Retina (tissue), 1 donor: Measurements from ENCODE around the gene RAB34.

Experiments
- DNase-seq: peaks from one replicate; pipeline ENCODE4 v3.0.0-alpha.2; 2016

Gene RAB34

GRCh38 chr17:28717578-28718332 lies at the start of gene RAB34:
Gene RAB34, minus strand, starts transcription at chr17:28717868. Its CDS starts 602 bp downstream, at chr17:28717266.
- DNase-seq = peak; percentile 88

- no peak for DNase-seq
Measured at GRCh38 chr17:28765038-28765437, 47.4 kb upstream of the RAB34 start.

- DNase-seq = peak; percentile 59
Measured at GRCh38 chr17:28763804-28764266, 46.2 kb upstream of the RAB34 start.

- DNase-seq = no peak
Measured at GRCh38 chr17:28763137-28763799, 45.6 kb upstream of the RAB34 start.

GRCh38 chr17:28760601-28761562 lies 43.2 kb upstream of the RAB34 start:
- DNase-seq = peak; percentile 59

DNA sequence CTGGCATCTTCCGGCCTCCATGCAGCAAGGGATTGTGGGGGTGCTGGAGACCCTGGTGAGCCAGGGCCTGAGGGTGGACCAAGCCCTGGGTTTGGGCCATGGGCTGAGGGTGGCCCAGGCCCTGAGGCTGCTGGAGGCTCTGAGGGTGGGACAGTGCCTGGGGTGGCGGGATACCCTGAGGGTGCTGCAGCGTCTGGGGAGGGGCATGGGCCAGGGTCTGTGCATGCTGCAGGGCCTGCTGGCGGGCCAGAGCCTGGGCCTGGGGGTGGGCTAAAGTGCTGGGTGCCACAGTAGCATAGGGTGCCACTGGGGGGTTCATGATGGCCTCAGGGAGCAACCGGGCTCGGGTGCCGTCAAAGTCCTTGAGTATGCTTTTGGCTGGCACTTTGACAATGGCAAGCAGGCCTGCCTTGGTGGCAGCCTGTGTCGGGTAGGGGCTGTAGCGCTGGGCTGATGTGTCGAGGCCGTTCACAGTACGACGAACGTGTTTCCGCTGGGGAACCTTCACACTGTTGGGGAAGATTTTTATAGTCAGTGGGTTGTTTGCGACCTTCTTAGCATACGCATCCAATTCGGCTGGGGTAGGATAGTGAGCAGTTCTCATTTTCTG lies 41.7 kb upstream of the RAB34 start:
- DNase-seq = no peak

DNA sequence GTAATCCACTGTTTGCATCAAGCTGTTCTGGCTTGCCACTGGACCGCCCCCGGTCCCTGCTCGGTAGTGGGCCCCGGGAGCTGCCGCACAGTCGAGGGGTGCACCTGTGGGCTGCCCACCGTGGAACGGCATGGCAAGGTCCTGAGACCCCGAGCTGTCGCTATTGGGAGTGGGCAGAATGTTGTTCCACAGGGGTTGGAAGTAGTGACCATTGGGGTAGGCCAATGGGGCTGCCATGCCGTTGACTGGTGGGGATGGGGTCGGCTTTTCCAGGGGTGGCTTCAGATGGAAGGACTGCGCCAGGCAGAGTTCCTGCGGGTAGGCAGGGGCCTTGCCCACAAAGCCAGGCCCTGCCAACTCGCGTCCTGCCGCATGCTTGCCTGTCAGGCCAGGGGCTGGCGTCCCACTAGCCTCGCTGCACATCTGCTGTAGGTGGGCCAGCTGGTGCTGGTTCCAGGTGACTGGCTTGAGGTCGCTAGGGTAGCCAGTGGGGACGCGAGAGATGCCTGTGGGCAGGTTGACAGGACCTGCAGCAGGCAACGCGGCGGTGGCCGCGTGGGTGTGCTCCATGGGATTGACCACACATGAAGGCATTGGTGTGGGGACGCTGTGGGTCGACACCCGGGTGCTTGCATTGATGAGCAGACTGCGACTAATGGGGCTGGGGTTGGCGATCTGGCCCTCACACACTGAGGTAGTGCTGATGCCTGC lies 40.9 kb upstream of the RAB34 start:
- no peak for DNase-seq

DNA sequence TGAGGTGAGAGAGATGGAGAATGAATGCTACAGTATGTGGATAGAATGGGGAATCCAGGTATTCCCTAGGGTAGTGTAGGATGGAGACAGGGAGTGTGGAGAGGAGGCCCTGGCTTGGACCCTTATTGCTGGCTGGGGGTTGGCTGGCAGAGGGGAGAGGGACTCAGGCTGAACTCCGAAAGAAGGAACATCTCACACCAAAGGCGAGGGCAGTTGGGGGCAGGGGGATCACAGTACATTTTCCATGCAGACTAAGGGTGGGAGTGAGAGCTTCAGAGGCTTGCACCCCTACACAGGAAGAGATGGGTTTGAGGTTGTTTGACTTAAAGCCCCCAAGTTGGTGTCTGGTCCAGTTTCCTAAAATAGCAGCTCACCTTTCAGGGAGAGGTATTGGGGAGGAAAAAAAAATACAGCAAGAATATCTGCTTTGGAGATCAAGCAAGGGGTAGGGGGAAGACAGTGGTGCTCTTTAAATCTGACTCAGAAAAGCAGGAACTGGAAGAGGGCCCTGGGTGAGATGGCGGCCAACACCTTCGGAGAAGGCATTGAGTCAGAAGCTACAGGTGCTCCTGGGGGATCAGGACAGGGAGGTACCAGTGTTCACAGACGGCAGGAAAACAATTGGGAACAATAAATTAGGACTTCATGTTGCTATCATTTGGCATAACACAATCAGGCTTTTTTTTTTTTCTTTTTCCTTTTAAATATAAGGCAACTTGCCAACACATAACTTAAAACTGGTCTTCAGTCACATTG lies 38.6 kb upstream of the RAB34 start:
- no peak for DNase-seq

DNA sequence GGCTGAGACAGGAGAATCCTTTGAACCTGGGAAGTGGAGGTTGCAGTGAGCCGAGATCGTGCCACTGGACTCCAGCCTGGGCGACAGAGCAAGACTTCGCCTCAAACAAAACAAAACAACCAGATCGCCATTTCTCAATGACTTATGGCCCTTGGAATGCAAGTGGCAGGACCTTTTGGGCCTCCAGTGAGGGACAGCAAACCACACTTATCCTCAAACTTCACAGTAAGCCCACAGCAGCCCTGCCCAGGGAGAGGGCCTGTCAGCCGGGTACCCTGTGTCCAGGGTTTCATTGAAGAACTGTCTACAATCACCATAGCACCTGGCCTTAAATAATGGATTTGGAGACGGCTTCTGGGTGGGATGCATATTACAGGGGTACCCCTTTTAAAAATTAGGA lies 37.8 kb upstream of the RAB34 start:
- no peak for DNase-seq

DNA sequence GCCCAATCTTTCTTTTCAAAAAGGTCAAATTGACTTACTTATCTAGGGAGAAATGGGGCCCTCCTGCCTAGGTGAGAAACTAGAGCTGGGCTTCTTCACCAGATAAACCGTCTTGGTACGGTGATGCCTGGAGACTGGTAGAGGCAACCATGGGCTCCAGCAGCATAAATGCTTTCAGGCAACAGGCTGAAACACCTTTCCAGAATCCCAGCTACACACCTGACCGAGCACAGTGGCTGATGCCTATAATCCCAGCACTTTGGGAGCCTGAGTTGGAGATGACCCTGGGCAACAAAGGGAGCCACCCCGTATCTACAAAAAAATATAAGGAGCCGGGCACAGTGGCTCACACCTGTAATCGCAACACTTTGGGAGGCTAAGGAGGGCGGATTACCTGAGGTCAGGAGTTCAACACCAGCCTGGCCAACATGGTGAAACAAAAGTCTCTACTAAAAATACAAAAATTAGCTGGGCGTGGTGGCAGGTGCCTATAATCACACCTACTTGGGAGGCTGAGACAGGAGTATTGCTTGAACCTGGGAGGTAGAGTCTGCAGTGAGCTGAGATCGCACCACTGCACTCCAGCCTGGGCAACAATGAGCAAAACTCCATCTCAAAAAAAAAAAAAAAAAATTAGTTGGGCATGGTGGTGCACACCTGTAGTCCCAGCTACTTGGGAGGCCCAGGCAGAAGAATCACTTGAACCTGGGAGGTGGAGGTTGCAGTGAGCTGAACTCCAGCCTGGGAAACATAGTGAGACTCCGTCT lies 34.1 kb upstream of the RAB34 start:
- no peak for DNase-seq

DNA sequence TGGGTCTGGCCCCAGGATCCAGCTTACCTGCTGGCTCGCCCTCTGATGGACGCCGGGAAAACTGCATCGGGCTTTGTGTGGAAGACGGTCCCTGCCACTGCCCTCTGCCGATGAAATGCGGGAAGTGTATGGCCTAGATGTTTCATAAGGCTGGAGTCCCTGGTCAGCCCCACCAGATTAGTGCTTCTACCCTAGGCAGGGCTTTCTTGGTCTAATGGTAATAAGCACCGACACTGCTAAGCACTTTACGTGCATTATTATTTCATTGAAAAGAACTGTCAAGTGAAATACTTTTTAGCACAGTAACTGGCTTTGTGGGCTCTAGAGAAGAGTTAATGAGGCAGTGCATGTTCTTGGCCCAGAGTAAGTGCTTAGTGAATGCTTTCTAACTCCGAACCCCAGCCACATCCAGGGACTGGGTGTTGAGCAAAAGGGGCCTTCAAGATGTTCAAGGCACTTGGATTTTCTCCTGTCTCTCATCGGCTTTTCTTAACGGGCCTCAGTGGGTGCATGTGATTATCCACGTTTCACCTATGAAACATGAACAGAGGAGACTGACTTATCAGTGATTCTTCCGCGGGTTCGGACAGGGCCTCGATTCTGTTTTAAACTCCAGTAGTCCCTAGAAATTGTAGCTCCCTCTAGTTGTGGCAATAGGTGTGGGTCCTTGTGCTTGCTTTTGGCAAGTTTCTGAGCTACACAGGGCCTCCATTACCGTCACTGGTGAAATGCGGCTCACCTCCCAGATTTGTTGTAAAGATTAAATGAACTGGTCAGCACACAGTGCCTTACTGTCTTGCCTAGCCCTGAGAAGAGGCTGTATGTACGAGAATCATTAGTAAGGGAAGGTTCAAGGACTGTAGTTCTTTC lies 32.7 kb upstream of the RAB34 start:
- peak; percentile 92 for DNase-seq

GRCh38 chr17:28749516-28750177 lies 32.0 kb upstream of the RAB34 start:
- DNase-seq = no peak

DNA sequence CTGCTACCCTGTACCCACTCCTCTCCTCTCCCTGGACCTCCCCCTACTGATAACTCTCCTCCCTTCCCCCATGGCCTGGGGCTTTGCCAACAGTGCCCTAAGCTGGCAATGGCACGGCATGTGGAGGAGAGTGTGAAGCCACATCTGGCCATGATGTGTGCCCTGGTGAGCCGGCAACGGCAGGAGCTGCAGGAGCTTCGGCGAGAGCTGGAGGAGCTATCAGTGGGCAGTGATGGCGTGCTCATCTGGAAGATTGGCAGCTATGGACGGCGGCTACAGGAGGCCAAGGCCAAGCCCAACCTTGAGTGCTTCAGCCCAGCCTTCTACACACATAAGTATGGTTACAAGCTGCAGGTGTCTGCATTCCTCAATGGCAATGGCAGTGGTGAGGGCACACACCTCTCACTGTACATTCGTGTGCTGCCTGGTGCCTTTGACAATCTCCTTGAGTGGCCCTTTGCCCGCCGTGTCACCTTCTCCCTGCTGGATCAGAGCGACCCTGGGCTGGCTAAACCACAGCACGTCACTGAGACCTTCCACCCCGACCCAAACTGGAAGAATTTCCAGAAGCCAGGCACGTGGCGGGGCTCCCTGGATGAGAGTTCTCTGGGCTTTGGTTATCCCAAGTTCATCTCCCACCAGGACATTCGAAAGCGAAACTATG lies 31.3 kb upstream of the RAB34 start:
- no peak for DNase-seq

- no peak for DNase-seq
Measured at GRCh38 chr17:28747801-28748750, 30.4 kb upstream of the RAB34 start.

- DNase-seq = no peak
Measured at GRCh38 chr17:28747051-28747691, 29.5 kb upstream of the RAB34 start.

- DNase-seq = no peak
Measured at GRCh38 chr17:28746611-28747050, 29.0 kb upstream of the RAB34 start.
